Activated CD8-positive, alpha-beta memory T cell treated with anti-CD3 and anti-CD28 coated beads for 24 hours (primary cell): ENCODE measurements around the gene GMCL1.
"Not testable (repeated sequence)": the region's sequence is repeated elsewhere in the genome, so short reads cannot be mapped to it uniquely, and the experiment has no call there.

Source experiments
- DNase-seq: peaks from one replicate; pipeline ENCODE4 v3.0.0-alpha.2; 2020

Gene GMCL1

GRCh38 chr2:69863298-69863697 lies 33.8 kb downstream of the GMCL1 start:
- no peak for DNase-seq

GRCh38 chr2:69888451-69888850 lies 59.0 kb downstream of the GMCL1 start:
- no peak for DNase-seq

GRCh38 chr2:69889302-69889701 lies 59.8 kb downstream of the GMCL1 start:
- DNase-seq = no peak

- DNase-seq = no peak
Measured at GRCh38 chr2:69890881-69891280, 61.4 kb downstream of the GMCL1 start.

- DNase-seq = not testable (repeated sequence)
Measured at GRCh38 chr2:69892838-69893424, 63.5 kb downstream of the GMCL1 start.

GRCh38 chr2:69893684-69894551 lies 64.5 kb downstream of the GMCL1 start, which contains the start of gene SNRNP27:
SNRNP27 (plus strand) TSS chr2:69893956; CDS start chr2:69893985, 29 bp downstream.
- DNase-seq = peak; percentile 93

- DNase-seq = not testable (repeated sequence)
Measured at GRCh38 chr2:69894737-69895136, 65.3 kb downstream of the GMCL1 start.

GRCh38 chr2:69902213-69902922 lies 72.9 kb downstream of the GMCL1 start:
- DNase-seq = no peak

GRCh38 chr2:69907216-69907615 lies 77.8 kb downstream of the GMCL1 start:
- no peak for DNase-seq

GRCh38 chr2:69911985-69912563 lies 82.6 kb downstream of the GMCL1 start:
- no peak for DNase-seq

- peak; percentile 99 for DNase-seq
Measured at GRCh38 chr2:69914164-69914949, 84.9 kb downstream of the GMCL1 start.

GRCh38 chr2:69914950-69915945 lies 85.8 kb downstream of the GMCL1 start, which contains the start of gene MXD1:
MXD1 (plus strand) TSS chr2:69915109; CDS start chr2:69915331, 222 bp downstream.
- DNase-seq = no peak

GRCh38 chr2:69916106-69916505 lies 86.6 kb downstream of the GMCL1 start:
- DNase-seq = no peak

- no peak for DNase-seq
Measured at GRCh38 chr2:69917852-69918251, 88.4 kb downstream of the GMCL1 start.

- DNase-seq = no peak
Measured at GRCh38 chr2:69918401-69918800, 88.9 kb downstream of the GMCL1 start.

GRCh38 chr2:69923116-69923515 lies 93.7 kb downstream of the GMCL1 start:
- DNase-seq = no peak

GRCh38 chr2:69926849-69927515 lies 97.5 kb downstream of the GMCL1 start:
- DNase-seq = no peak
